GM12865 (cell line): Measurements from ENCODE around the gene BCKDHB.

ENCODE experiments used
- DNase-seq: peaks from one replicate; pipeline ENCODE4 v3.0.0; 2010; ENCODE audit warnings: low read depth
- H3K4me3 ChIP-seq: 2 replicates; pipeline ENCODE4 v1.5.1; 2011; ENCODE audit warnings: mild to moderate bottlenecking, low read depth, low read length, control low read depth
- CTCF ChIP-seq: IDR thresholded peaks from 2 replicates; pipeline ENCODE4 v1.5.1; 2011; ENCODE audit warnings: low read length, control low read depth, low read depth, inconsistent platforms; ENCODE audit not compliant: insufficient read depth; ENCODE audit errors: missing control alignments

BCKDHB gene

GRCh38 chr6:80268865-80269730, 162.6 kb downstream of the BCKDHB start:
- DNase-seq: no peak
- no peak for TF ChIP-seq CTCF
- no peak overlapping the region for H3K4me3 ChIP-seq

GRCh38 chr6:80271074-80271473, 164.6 kb downstream of the BCKDHB start:
- no peak for DNase-seq
- no peak overlapping the region for H3K4me3 ChIP-seq
- TF ChIP-seq CTCF: no peak

- no peak for DNase-seq
- no peak overlapping the region for H3K4me3 ChIP-seq
- TF ChIP-seq CTCF: no peak
Measured at GRCh38 chr6:80272988-80273387, 166.5 kb downstream of the BCKDHB start.

GRCh38 chr6:80276861-80277260, 170.4 kb downstream of the BCKDHB start:
- DNase-seq: no peak
- TF ChIP-seq CTCF: no peak
- no peak overlapping the region for H3K4me3 ChIP-seq

- no peak overlapping the region for H3K4me3 ChIP-seq
- DNase-seq: no peak
Measured at GRCh38 chr6:80277501-80277900, 171.0 kb downstream of the BCKDHB start.

GRCh38 chr6:80280262-80281010, 174.0 kb downstream of the BCKDHB start:
- peak; percentile 23 for DNase-seq
- TF ChIP-seq CTCF: no peak

More at GRCh38 chr6:80277501-80277900, 171.0 kb downstream of the BCKDHB start:
- TF ChIP-seq CTCF: no peak

More at GRCh38 chr6:80280262-80281010, 174.0 kb downstream of the BCKDHB start:
- no peak overlapping the region for H3K4me3 ChIP-seq
